Fibroblast of lung (primary cell): ENCODE measurements around the gene MCM10. TPM values are rescaled to one million over a fixed set of nuclear protein-coding genes. Genes with fewer than 3 reads are reported as not detected.

ENCODE experiments used
- DNase-seq, 2 donors: peaks; one replicate each; pipeline versions ENCODE4 v3.0.0 to v3.0.0-alpha.2; 2010; ENCODE audit warnings: low read depth in 2 of 2
- H2AFZ ChIP-seq: 2 replicates; pipeline ENCODE4 v1.5.1; 2012; ENCODE audit warnings: low read length, control low read depth, inconsistent platforms
- H3K27ac ChIP-seq: 2 replicates; pipeline ENCODE4 v1.5.1; 2011; ENCODE audit warnings: low read length, control low read depth; ENCODE audit not compliant: insufficient read depth
- H3K27me3 ChIP-seq: 2 replicates; pipeline ENCODE4 v1.5.1; 2011; ENCODE audit warnings: mild to moderate bottlenecking, low read length; ENCODE audit not compliant: control insufficient read depth, insufficient read depth
- H3K36me3 ChIP-seq: 2 replicates; pipeline ENCODE4 v1.5.1; 2011; ENCODE audit warnings: low read length; ENCODE audit not compliant: control insufficient read depth, insufficient read depth
- H3K4me1 ChIP-seq: 2 replicates; pipeline ENCODE4 v1.5.1; 2011; ENCODE audit warnings: low read length; ENCODE audit not compliant: control insufficient read depth, insufficient read depth; ENCODE audit errors: extremely low read depth
- H3K4me2 ChIP-seq: 2 replicates; pipeline ENCODE4 v1.5.1; 2011; ENCODE audit warnings: low read length, control low read depth; ENCODE audit not compliant: insufficient read depth; ENCODE audit errors: extremely low read depth
- H3K4me3 ChIP-seq, 4 experiments: fragments of 200-600 bp in 1 of 4; sonication (generic) in 1 of 4; replicated peaks in 1 of 4; 2 replicates each; pipeline ENCODE4 v1.5.1; 2011 to 2016; ENCODE audit warnings: low read length in 4 of 4, low read depth in 3 of 4, mild to moderate bottlenecking in 3 of 4, control low read depth in 2 of 4, inconsistent platforms in 1 of 4, mixed read lengths in 1 of 4; ENCODE audit not compliant: insufficient read depth in 1 of 4; ENCODE audit errors: control extremely low read depth in 1 of 4
- H3K79me2 ChIP-seq: 2 replicates; pipeline ENCODE4 v1.5.1; 2012; ENCODE audit warnings: mild to moderate bottlenecking, low read length, inconsistent platforms; ENCODE audit not compliant: control insufficient read depth, insufficient read depth
- H3K9ac ChIP-seq: 2 replicates; pipeline ENCODE4 v1.5.1; 2011; ENCODE audit warnings: mild to moderate bottlenecking, low read length, control low read depth; ENCODE audit not compliant: insufficient read depth
- H3K9me3 ChIP-seq: 2 replicates; pipeline ENCODE4 v1.5.1; 2012; ENCODE audit warnings: low read depth, low read length; ENCODE audit not compliant: control insufficient read depth, insufficient read depth
- H4K20me1 ChIP-seq: 2 replicates; pipeline ENCODE4 v1.5.1; 2011; ENCODE audit warnings: low read length; ENCODE audit not compliant: control insufficient read depth, insufficient read depth; ENCODE audit errors: extremely low read depth
- EZH2 ChIP-seq: IDR thresholded peaks from 2 replicates; pipeline ENCODE4 v1.5.1; 2012; ENCODE audit warnings: low read length, control low read depth, mild to moderate bottlenecking; ENCODE audit errors: missing control alignments
- polyA plus RNA-seq, 2 donors: library from polyadenylated mRNA; depleted of rRNA in 1 of 2; stranded (reverse) in 1 of 2; unstranded in 1 of 2; fragments of >200 nt; gene quantifications; 2 replicates each; pipeline ENCODE4 v1.2.1, GENCODE V29; 2011 to 2012; ENCODE audit warnings: missing spikeins in 1 of 2
- total RNA-seq: library from RNA; depleted of rRNA; stranded (reverse); fragments of >200 nt; gene quantifications from 2 replicates; pipeline ENCODE4 v1.2.1, GENCODE V29; 2014
- TF ChIP-seq, protein P1 (sequence below), 2 donors: IDR thresholded peaks in 1 of 2; conservative IDR thresholded peaks in 1 of 2; 1 replicate in 1 of 2; 2 replicates in 1 of 2; pipeline ENCODE4 v1.5.1; 2011 to 2012; ENCODE audit warnings: low read length in 2 of 2, control low read depth in 1 of 2, inconsistent platforms in 1 of 2, low read depth in 1 of 2, mild to moderate bottlenecking in 1 of 2

MCM10 gene
- total and polyA plus RNA-seq, 2 donors (not counting 1 experiment from before 2014, with no cell fraction given): 0.83 to 3.1 TPM

DNA sequence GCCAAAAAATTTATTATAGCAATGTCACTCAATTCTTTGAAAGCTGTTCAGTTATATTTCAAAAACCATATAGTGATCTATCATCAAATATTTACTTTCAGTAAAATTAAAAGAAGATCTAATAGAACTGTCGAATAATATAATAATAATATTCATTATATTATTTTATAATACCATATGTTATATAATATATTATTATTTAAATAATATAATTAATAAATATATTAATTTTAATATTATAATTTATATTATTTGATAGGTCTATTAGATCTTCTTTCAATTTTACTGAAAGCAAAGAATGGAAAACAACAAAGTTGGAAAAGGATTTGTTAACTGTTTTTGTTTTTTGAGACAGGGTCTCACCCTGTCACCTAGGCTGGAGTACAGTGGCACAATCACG is 95.3 kb downstream of the MCM10 start:
- DNase-seq: no peak
- Histone ChIP-seq H3K27me3 (no peaks in the 10 kb centered on the region), H3K27ac (no peak overlapping the region), H2AFZ (no peak overlapping the region), H4K20me1 (no peaks in the 10 kb centered on the region), H3K4me2 (no peak overlapping the region), H3K79me2 (no peaks in the 10 kb centered on the region), H3K36me3 (no peaks in the 10 kb centered on the region), H3K4me3 (no peak overlapping the region), H3K9me3 (no peaks in the 10 kb centered on the region), H3K4me1 (no peaks in the 10 kb centered on the region), H3K9ac (no peak overlapping the region)
- TF ChIP-seq, protein P1, sequence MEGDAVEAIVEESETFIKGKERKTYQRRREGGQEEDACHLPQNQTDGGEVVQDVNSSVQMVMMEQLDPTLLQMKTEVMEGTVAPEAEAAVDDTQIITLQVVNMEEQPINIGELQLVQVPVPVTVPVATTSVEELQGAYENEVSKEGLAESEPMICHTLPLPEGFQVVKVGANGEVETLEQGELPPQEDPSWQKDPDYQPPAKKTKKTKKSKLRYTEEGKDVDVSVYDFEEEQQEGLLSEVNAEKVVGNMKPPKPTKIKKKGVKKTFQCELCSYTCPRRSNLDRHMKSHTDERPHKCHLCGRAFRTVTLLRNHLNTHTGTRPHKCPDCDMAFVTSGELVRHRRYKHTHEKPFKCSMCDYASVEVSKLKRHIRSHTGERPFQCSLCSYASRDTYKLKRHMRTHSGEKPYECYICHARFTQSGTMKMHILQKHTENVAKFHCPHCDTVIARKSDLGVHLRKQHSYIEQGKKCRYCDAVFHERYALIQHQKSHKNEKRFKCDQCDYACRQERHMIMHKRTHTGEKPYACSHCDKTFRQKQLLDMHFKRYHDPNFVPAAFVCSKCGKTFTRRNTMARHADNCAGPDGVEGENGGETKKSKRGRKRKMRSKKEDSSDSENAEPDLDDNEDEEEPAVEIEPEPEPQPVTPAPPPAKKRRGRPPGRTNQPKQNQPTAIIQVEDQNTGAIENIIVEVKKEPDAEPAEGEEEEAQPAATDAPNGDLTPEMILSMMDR (conservative IDR thresholded peaks at IDR 0.05 in 1 of 2, IDR thresholded peaks at IDR 0.05 in 1 of 2; ENCODE audit: low read depth in 1 of 2, low read length in 2 of 2): no peak
- TF ChIP-seq EZH2: no peak

DNA sequence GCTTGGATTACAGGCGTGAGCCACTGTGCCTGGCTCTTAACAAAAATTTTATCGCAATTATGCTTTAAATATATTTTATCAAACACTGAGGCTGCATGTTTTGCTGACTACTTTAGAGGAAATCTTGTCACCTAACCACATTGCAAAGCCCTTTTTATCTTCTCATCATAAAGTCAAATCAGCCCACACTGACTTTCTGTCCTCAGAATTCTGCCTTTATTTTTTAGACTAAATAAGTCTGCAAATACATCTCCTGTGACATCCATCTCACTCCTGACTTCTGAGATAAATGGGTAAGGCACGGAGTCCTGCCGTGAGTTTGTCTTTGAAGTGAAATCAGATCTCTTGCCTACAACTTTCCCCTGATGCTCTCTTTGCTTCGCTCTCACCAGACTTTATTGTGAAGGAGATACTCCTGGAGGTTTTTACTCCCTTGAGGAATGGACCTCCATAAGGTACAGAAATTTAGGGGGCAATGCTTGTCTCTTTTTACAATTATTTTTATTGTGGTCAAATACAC is 96.3 kb downstream of the MCM10 start:
- no peaks in the 10 kb centered on the region for H3K36me3 ChIP-seq
- H3K4me2 ChIP-seq: no peak overlapping the region
- no peaks in the 10 kb centered on the region for H3K27me3 ChIP-seq
- H3K4me3 ChIP-seq: no peak overlapping the region
- H4K20me1 ChIP-seq: no peaks in the 10 kb centered on the region
- no peak overlapping the region for H3K27ac ChIP-seq
- no peak overlapping the region for H3K9ac ChIP-seq
- no peak for TF ChIP-seq EZH2
- H2AFZ ChIP-seq: no peak overlapping the region
- no peaks in the 10 kb centered on the region for H3K79me2 ChIP-seq
- DNase-seq: no peak
- no peaks in the 10 kb centered on the region for H3K9me3 ChIP-seq
- no peaks in the 10 kb centered on the region for H3K4me1 ChIP-seq

Other genes starting within 250 kb of the MCM10 start
- gene CCDC3, start 159.8 kb upstream of the MCM10 start, total RNA-seq: 0.26 and 0.33 TPM in 2 replicates
- 0.36 and 0.65 TPM in 2 replicates for gene CCDC3, start 159.8 kb upstream of the MCM10 start, polyA plus RNA-seq
- 99.6 and 156 TPM in 2 replicates for gene OPTN, start 61.4 kb upstream of the MCM10 start, total RNA-seq
- gene OPTN, start 61.4 kb upstream of the MCM10 start, polyA plus RNA-seq: 82.9 and 139 TPM in 2 replicates
- not detected in 2 replicates for gene UCMA, start 72.8 kb downstream of the MCM10 start, total RNA-seq
- not detected in 2 replicates for gene UCMA, start 72.8 kb downstream of the MCM10 start, polyA plus RNA-seq
- gene PHYH, start 138.5 kb downstream of the MCM10 start, total RNA-seq: 23.1 and 31.5 TPM in 2 replicates
- gene PHYH, start 138.5 kb downstream of the MCM10 start, polyA plus RNA-seq: 21.8 and 28.6 TPM in 2 replicates
- 23.9 and 27.4 TPM in 2 replicates for gene SEPHS1, start 186.7 kb downstream of the MCM10 start, total RNA-seq
- 50.6 and 57.8 TPM in 2 replicates for gene SEPHS1, start 186.7 kb downstream of the MCM10 start, polyA plus RNA-seq